ENCODE results near the gene MAP4. TPM values are rescaled to one million over a fixed set of nuclear protein-coding genes. Genes with fewer than 3 reads are reported as not detected.

The MAP4 gene
- total RNA-seq, 1 experiment from 2014 or later = 108 TPM

- H2AFZ ChIP-seq (ENCODE audit: low read length) = no peak overlapping the region
- TF ChIP-seq EZH2phosphoT487 (IDR thresholded peaks at IDR 0.05; ENCODE audit: borderline replicate concordance, low read length) = no peak
- TF ChIP-seq, protein P1, sequence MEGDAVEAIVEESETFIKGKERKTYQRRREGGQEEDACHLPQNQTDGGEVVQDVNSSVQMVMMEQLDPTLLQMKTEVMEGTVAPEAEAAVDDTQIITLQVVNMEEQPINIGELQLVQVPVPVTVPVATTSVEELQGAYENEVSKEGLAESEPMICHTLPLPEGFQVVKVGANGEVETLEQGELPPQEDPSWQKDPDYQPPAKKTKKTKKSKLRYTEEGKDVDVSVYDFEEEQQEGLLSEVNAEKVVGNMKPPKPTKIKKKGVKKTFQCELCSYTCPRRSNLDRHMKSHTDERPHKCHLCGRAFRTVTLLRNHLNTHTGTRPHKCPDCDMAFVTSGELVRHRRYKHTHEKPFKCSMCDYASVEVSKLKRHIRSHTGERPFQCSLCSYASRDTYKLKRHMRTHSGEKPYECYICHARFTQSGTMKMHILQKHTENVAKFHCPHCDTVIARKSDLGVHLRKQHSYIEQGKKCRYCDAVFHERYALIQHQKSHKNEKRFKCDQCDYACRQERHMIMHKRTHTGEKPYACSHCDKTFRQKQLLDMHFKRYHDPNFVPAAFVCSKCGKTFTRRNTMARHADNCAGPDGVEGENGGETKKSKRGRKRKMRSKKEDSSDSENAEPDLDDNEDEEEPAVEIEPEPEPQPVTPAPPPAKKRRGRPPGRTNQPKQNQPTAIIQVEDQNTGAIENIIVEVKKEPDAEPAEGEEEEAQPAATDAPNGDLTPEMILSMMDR (conservative IDR thresholded peaks at IDR 0.05; ENCODE audit: low read depth, low read length) = peak; percentile 25; the same call in 1 of the 2 replicates
- no TSS peak for BruUV-seq (replicated peaks)
- no peak; the same call in 1 of the 2 replicates for ATAC-seq
- H3K4me2 ChIP-seq (ENCODE audit: low read length) = no peak overlapping the region
- no peaks in the 10 kb centered on the region for H3K9me3 ChIP-seq (ENCODE audit: low read length)
- H3K4me3 ChIP-seq (ENCODE audit: low read length) = no peak overlapping the region
- H3K9me2 ChIP-seq (replicated peaks; ENCODE audit: low read length) = no peaks in the 10 kb centered on the region
- no peak overlapping the region for H3K9ac ChIP-seq (ENCODE audit: low read length)
- ChIA-PET CTCF (interaction anchor here (0.7 to 1.0 kb wide), 2 partner anchors 218 to 270 kb away, joined by 3 read pairs; no protein-coding TSS in a partner anchor), POLR2A (ENCODE audit: unreplicated experiment) (interaction anchor here (0.6 to 0.9 kb wide), 3 partner anchors 24 to 264 kb away, joined by 3 to 6 read pairs (median 4); no protein-coding TSS in a partner anchor)
- H3K36me3 ChIP-seq (ENCODE audit: low read depth, low read length) = peaks cover 14% of the 10 kb centered on the region; the same call in 1 of the 2 replicates
- no peaks in the 10 kb centered on the region for H3F3A ChIP-seq (ENCODE audit: low read length, unreplicated experiment)
- no peaks in the 10 kb centered on the region for H3K79me2 ChIP-seq (ENCODE audit: low read length)
- no peak overlapping the region for H3K27ac ChIP-seq (ENCODE audit: low read length)
- no peak for DNase-seq
- no peaks in the 10 kb centered on the region for H3K4me1 ChIP-seq (ENCODE audit: insufficient read depth, low read length)
- no peaks in the 10 kb centered on the region for H3K27me3 ChIP-seq (ENCODE audit: low read length)
- no peaks in the 10 kb centered on the region for H4K20me1 ChIP-seq (ENCODE audit: low read length)
- intact Hi-C loops (cut with micrococcal nuclease) = no loop called here
Observed at GRCh38 chr3:47882338-47882737, 133.9 kb downstream of the MAP4 start.

DNA sequence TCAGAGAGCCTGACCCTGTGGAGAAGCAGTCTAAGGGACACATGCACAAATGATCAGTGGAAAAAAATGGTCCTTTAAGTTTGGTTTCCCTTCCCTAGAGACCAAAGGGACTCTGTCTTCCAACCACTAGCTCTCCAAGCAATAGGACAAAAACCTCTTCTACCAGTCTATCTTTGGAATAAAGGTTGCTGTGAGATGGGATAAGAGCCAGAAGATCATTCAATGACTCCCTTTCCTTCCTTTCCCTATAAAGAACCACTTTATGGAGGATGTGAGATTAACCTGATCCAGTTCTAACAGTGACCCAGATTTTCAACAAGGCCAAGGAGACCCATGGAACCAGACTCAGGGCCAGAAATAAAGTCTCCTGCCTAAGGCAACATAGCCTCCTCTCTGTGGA, 138.5 kb downstream of the MAP4 start:
- Histone ChIP-seq H3K4me1 (ENCODE audit: insufficient read depth, low read length) (no peaks in the 10 kb centered on the region), H4K20me1 (ENCODE audit: low read length) (no peaks in the 10 kb centered on the region), H3K9me3 (ENCODE audit: low read length) (no peaks in the 10 kb centered on the region), H3K9ac (ENCODE audit: low read length) (no peak overlapping the region), H3K9me2 (replicated peaks; ENCODE audit: low read length) (no peaks in the 10 kb centered on the region), H2AFZ (ENCODE audit: low read length) (no peak overlapping the region), H3K27me3 (ENCODE audit: low read length) (no peaks in the 10 kb centered on the region), H3K36me3 (ENCODE audit: low read depth, low read length) (peaks cover 13% of the 10 kb centered on the region; the same call in 1 of the 2 replicates), H3K27ac (ENCODE audit: low read length) (no peak overlapping the region), H3F3A (ENCODE audit: low read length, unreplicated experiment) (no peaks in the 10 kb centered on the region), H3K4me2 (ENCODE audit: low read length) (no peak overlapping the region), H3K4me3 (ENCODE audit: low read length) (no peak overlapping the region), H3K79me2 (ENCODE audit: low read length) (no peaks in the 10 kb centered on the region)
- intact Hi-C loops (cut with micrococcal nuclease) = loop anchor here (2.0 kb wide), 1 partner anchor 113 kb away; no protein-coding TSS in a partner anchor
- POLR2A ChIA-PET (ENCODE audit: unreplicated experiment) = no interaction called here
- no peak for TF ChIP-seq EZH2phosphoT487 (IDR thresholded peaks at IDR 0.05; ENCODE audit: borderline replicate concordance, low read length)
- TF ChIP-seq EZH2 (IDR thresholded peaks at IDR 0.05; ENCODE audit: low read length, unreplicated experiment) = no peak
- TF ChIP-seq, protein P1 (conservative IDR thresholded peaks at IDR 0.05; ENCODE audit: low read depth, low read length) = no peak
- DNase-seq (no peak), ATAC-seq (peak; percentile 40)
- CTCF ChIA-PET = no interaction called here
- no TSS peak for BruUV-seq (replicated peaks)

DNA sequence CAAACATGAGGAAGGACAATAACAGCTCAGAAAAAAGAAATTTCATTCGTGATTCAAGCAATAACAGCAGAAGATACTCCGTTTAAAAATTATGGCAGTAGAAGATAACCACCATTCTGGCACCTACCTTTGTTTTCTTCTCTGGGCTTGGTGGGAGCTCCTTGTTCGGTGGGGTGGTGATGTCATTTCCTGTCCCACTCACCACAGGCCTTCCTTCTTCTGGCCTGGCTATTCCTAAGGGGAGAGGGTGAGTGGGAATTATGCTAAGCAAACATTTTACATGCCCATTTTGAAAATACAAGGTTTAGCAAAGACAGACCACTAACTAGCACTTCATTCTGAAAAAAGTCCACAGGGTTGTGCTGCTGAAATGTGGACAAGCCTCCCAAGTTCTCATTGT, 138.9 kb downstream of the MAP4 start:
- Histone ChIP-seq H3K4me2 (ENCODE audit: low read length) (no peak overlapping the region), H3K9me2 (replicated peaks; ENCODE audit: low read length) (no peaks in the 10 kb centered on the region), H3K4me3 (ENCODE audit: low read length) (no peak overlapping the region), H3F3A (ENCODE audit: low read length, unreplicated experiment) (no peaks in the 10 kb centered on the region), H3K79me2 (ENCODE audit: low read length) (no peaks in the 10 kb centered on the region), H3K27me3 (ENCODE audit: low read length) (no peaks in the 10 kb centered on the region), H2AFZ (ENCODE audit: low read length) (no peak overlapping the region), H3K9me3 (ENCODE audit: low read length) (no peaks in the 10 kb centered on the region), H3K36me3 (ENCODE audit: low read depth, low read length) (peaks cover 13% of the 10 kb centered on the region; the same call in 1 of the 2 replicates), H3K4me1 (ENCODE audit: insufficient read depth, low read length) (no peaks in the 10 kb centered on the region), H4K20me1 (ENCODE audit: low read length) (no peaks in the 10 kb centered on the region), H3K27ac (ENCODE audit: low read length) (no peak overlapping the region), H3K9ac (ENCODE audit: low read length) (no peak overlapping the region)
- CTCF ChIA-PET = no interaction called here
- BruUV-seq (replicated peaks) = no TSS peak
- TF ChIP-seq EZH2phosphoT487 (IDR thresholded peaks at IDR 0.05; ENCODE audit: borderline replicate concordance, low read length) (no peak), EZH2 (IDR thresholded peaks at IDR 0.05; ENCODE audit: low read length, unreplicated experiment) (no peak)
- TF ChIP-seq, protein P1 (conservative IDR thresholded peaks at IDR 0.05; ENCODE audit: low read depth, low read length) = no peak
- POLR2A ChIA-PET (ENCODE audit: unreplicated experiment) = no interaction called here
- intact Hi-C loops (cut with micrococcal nuclease) = no loop called here
- ATAC-seq = no peak
- DNase-seq = no peak

All from PC-3 (cell line).